CD14-positive monocyte (primary cell): ENCODE measurements around the gene NR3C1. TPM values are rescaled to one million over a fixed set of nuclear protein-coding genes. Genes with fewer than 3 reads are reported as not detected.
A peak's percentile ranks its signal among the peaks of the same experiment; 100 is the strongest.

Source experiments
- DNase-seq, 3 donors: peaks; one replicate each; pipeline ENCODE4 v3.0.0-alpha.2; 2011 to 2022
- H2AFZ ChIP-seq: 2 replicates; pipeline ENCODE4 v1.6.0; 2012; ENCODE audit warnings: mild to moderate bottlenecking, low read depth, low read length, inconsistent platforms; ENCODE audit not compliant: insufficient read depth, poor library complexity, severe bottlenecking
- H3K27ac ChIP-seq, 2 donors: 1 replicate in 1 of 2; 2 replicates in 1 of 2; pipeline ENCODE4 v1.5.1; 2012 to 2013; ENCODE audit warnings: low read length in 2 of 2, control low read depth in 1 of 2, inconsistent platforms in 1 of 2, low read depth in 1 of 2, mild to moderate bottlenecking in 1 of 2
- H3K27me3 ChIP-seq, 2 donors: one replicate each; pipeline versions ENCODE4 v1.6.0 to v1.6.1; 2011 to 2013; ENCODE audit warnings: low read length in 2 of 2; ENCODE audit not compliant: control insufficient read depth in 2 of 2, insufficient read depth in 2 of 2
- H3K36me3 ChIP-seq, 2 donors: replicated peaks in 1 of 2; 1 replicate in 1 of 2; 2 replicates in 1 of 2; pipeline versions ENCODE4 v1.5.1 to v1.6.1; 2012 to 2013; ENCODE audit warnings: low read length in 2 of 2, control low read depth in 1 of 2, inconsistent platforms in 1 of 2, mild to moderate bottlenecking in 1 of 2; ENCODE audit not compliant: insufficient read depth in 2 of 2, control insufficient read depth in 1 of 2
- H3K4me1 ChIP-seq, 2 donors: 1 replicate in 1 of 2; 2 replicates in 1 of 2; pipeline versions ENCODE4 v1.5.1 to v1.6.1; 2012 to 2013; ENCODE audit warnings: low read length in 2 of 2, control low read depth in 1 of 2, inconsistent platforms in 1 of 2, mild to moderate bottlenecking in 1 of 2, moderate library complexity in 1 of 2; ENCODE audit not compliant: insufficient read depth in 2 of 2, control insufficient read depth in 1 of 2
- H3K4me2 ChIP-seq: replicated peaks from 2 replicates; pipeline ENCODE3; 2012; ENCODE audit warnings: low read length, moderate library complexity, mild to moderate bottlenecking; ENCODE audit not compliant: poor library complexity, severe bottlenecking; ENCODE audit errors: extremely low read depth
- H3K4me3 ChIP-seq, 3 experiments: fragments of 200-600 bp in 1 of 3; sonication (generic) in 1 of 3; replicated peaks in 1 of 3; 1 replicate in 2 of 3; 2 replicates in 1 of 3; pipeline ENCODE4 v1.5.1; 2011 to 2013; ENCODE audit warnings: low read length in 3 of 3, mild to moderate bottlenecking in 3 of 3, control low read depth in 2 of 3, low read depth in 2 of 3, inconsistent platforms in 1 of 3, moderate library complexity in 1 of 3
- H3K79me2 ChIP-seq: 2 replicates; pipeline ENCODE4 v1.6.0; 2012; ENCODE audit warnings: mild to moderate bottlenecking, control low read depth, inconsistent platforms, low read length, moderate library complexity; ENCODE audit not compliant: insufficient read depth
- H3K9ac ChIP-seq: 2 replicates; pipeline ENCODE4 v1.6.0; 2017; ENCODE audit warnings: low read length, mild to moderate bottlenecking; ENCODE audit not compliant: insufficient read depth, poor library complexity, severe bottlenecking
- H3K9me3 ChIP-seq, 2 donors: replicated peaks in 1 of 2; 1 replicate in 1 of 2; 2 replicates in 1 of 2; pipeline versions ENCODE4 v1.5.1 to v1.6.1; 2012 to 2013; ENCODE audit warnings: low read length in 2 of 2, control low read depth in 1 of 2; ENCODE audit not compliant: control insufficient read depth in 1 of 2, insufficient read depth in 1 of 2
- H4K20me1 ChIP-seq: 2 replicates; pipeline ENCODE4 v1.6.0; 2012; ENCODE audit warnings: mild to moderate bottlenecking, low read length, control low read depth, moderate library complexity; ENCODE audit not compliant: insufficient read depth
- H3K27ac Mint-ChIP-seq, 7 donors: one replicate each; pipeline ENCODE4 v1.8.0; 2020; ENCODE audit warnings: mild to moderate bottlenecking in 7 of 7, mixed read lengths in 7 of 7, moderate library complexity in 6 of 7, inconsistent platforms in 2 of 7
- H3K27me3 Mint-ChIP-seq, 3 donors: one replicate each; pipeline ENCODE4 v1.8.0; 2021 to 2022; ENCODE audit warnings: low read depth in 3 of 3, mild to moderate bottlenecking in 3 of 3, mixed read lengths in 3 of 3, moderate library complexity in 3 of 3, inconsistent platforms in 1 of 3
- H3K36me3 Mint-ChIP-seq, 2 donors: one replicate each; pipeline ENCODE4 v1.8.0; 2020; ENCODE audit warnings: mixed read lengths in 2 of 2, inconsistent platforms in 1 of 2, mild to moderate bottlenecking in 1 of 2
- H3K4me1 Mint-ChIP-seq: one replicate; pipeline ENCODE4 v1.8.0; 2020; ENCODE audit warnings: mild to moderate bottlenecking, mixed read lengths
- H3K4me3 Mint-ChIP-seq, 2 donors: one replicate each; pipeline ENCODE4 v1.8.0; 2020; ENCODE audit warnings: mild to moderate bottlenecking in 2 of 2, mixed read lengths in 2 of 2, moderate library complexity in 1 of 2
- H3K9me3 Mint-ChIP-seq, 7 donors: one replicate each; pipeline ENCODE4 v1.8.0; 2020 to 2022; ENCODE audit warnings: mixed read lengths in 7 of 7, mild to moderate bottlenecking in 6 of 7, moderate library complexity in 6 of 7, inconsistent platforms in 2 of 7
- CTCF ChIP-seq: fragments of 200-600 bp; IDR thresholded peaks from one replicate; pipeline ENCODE4 v1.8.0; 2022; ENCODE audit warnings: antibody characterized with exemption, mild to moderate bottlenecking
- WGBS: methylation state at CpG from one replicate; pipeline ENCODE4 v1.1.5; 2013; ENCODE audit warnings: missing lambda C conversion rate; ENCODE audit not compliant: insufficient coverage; 5-methylcytosine and 5-hydroxymethylcytosine counted together
- intact Hi-C, 2 donors: fragments of 100-400 bp; cut with micrococcal nuclease; formaldehyde crosslinking; loops; one replicate each; pipeline versions ENCODE4 v1.15.0 to v1.15.1; 2023
- polyA plus RNA-seq, 3 donors: library from polyadenylated mRNA; depleted of rRNA in 1 of 3; unstranded in 2 of 3; stranded (reverse) in 1 of 3; fragments of 300-500 nt in 2 of 3; fragments of >200 nt in 1 of 3; fragmentation: Illumina TruSeq in 2 of 3; gene quantifications; 1 replicate in 2 of 3; 2 replicates in 1 of 3; pipeline ENCODE4 v1.2.3, GENCODE V29; 2012 to 2021

NR3C1 gene
- polyA plus RNA-seq, 3 donors: 25.4 to 82.8 (median 75.1) TPM

- no peak overlapping the region for H3K27ac Mint-ChIP-seq
- TF ChIP-seq CTCF: no peak
- H2AFZ ChIP-seq: no peak overlapping the region
- H3K4me1 Mint-ChIP-seq: peaks cover 14% of the 10 kb centered on the region
- peaks cover 8% of the 10 kb centered on the region for H4K20me1 ChIP-seq
- no peaks in the 10 kb centered on the region for H3K9me3 ChIP-seq
- no peaks in the 10 kb centered on the region for H3K27me3 ChIP-seq
- no peak overlapping the region for H3K4me2 ChIP-seq
- no peak overlapping the region for H3K27ac ChIP-seq
- intact Hi-C loops: no loop called here
- H3K9ac ChIP-seq: no peak overlapping the region
- H3K4me3 Mint-ChIP-seq: no peak overlapping the region
- H3K4me3 ChIP-seq: no peak overlapping the region
- DNase-seq: no peak
- peaks cover 0 to 7% of the 10 kb centered on the region in 2 donors for H3K4me1 ChIP-seq
- no peaks in the 10 kb centered on the region for H3K36me3 Mint-ChIP-seq
- WGBS: 97% methylated on average over 5 of the region's 9 CpGs
- no peaks in the 10 kb centered on the region for H3K27me3 Mint-ChIP-seq
- H3K9me3 Mint-ChIP-seq: peaks cover 0 to 3% (median 0%) of the 10 kb centered on the region in 7 donors
- H3K36me3 ChIP-seq: no peaks in the 10 kb centered on the region
- H3K79me2 ChIP-seq: no peaks in the 10 kb centered on the region
Observed at GRCh38 chr5:143234162-143234842, 169.2 kb downstream of the NR3C1 start.

GRCh38 chr5:143233031-143233430 lies 170.5 kb downstream of the NR3C1 start:
- Mint-ChIP-seq H3K4me3 (peak overlapping the region in 1 of 2 donors; percentile 40), H3K27ac (peak overlapping the region in 4 of 7 donors; percentile 61 to 77 (median 69)), H3K27me3 (no peaks in the 10 kb centered on the region), H3K4me1 (peaks cover 18% of the 10 kb centered on the region), H3K9me3 (peaks cover 0 to 3% (median 0%) of the 10 kb centered on the region in 7 donors), H3K36me3 (no peaks in the 10 kb centered on the region)
- Histone ChIP-seq H3K4me2 (no peak overlapping the region), H3K9me3 (no peaks in the 10 kb centered on the region), H3K27ac (no peak overlapping the region), H3K4me1 (peaks cover 0 to 7% of the 10 kb centered on the region in 2 donors), H3K4me3 (no peak overlapping the region), H4K20me1 (peaks cover 11% of the 10 kb centered on the region), H3K9ac (no peak overlapping the region), H3K36me3 (no peaks in the 10 kb centered on the region), H3K27me3 (no peaks in the 10 kb centered on the region), H2AFZ (no peak overlapping the region), H3K79me2 (no peaks in the 10 kb centered on the region)
- 10% methylated on average over 2 of the region's 2 CpGs for WGBS
- intact Hi-C loops: no loop called here
- DNase-seq: peak in 1 of 3 donors; percentile 43
- TF ChIP-seq CTCF: no peak
